Raji (cell line): Measurements from ENCODE around the gene TBC1D4.

ENCODE experiments used
- POLR2A ChIP-seq: IDR thresholded peaks from 2 replicates; pipeline ENCODE4 v1.6.1; 2011; ENCODE audit warnings: low read depth, low read length, control low read depth; ENCODE audit not compliant: insufficient read depth

The TBC1D4 gene

DNA sequence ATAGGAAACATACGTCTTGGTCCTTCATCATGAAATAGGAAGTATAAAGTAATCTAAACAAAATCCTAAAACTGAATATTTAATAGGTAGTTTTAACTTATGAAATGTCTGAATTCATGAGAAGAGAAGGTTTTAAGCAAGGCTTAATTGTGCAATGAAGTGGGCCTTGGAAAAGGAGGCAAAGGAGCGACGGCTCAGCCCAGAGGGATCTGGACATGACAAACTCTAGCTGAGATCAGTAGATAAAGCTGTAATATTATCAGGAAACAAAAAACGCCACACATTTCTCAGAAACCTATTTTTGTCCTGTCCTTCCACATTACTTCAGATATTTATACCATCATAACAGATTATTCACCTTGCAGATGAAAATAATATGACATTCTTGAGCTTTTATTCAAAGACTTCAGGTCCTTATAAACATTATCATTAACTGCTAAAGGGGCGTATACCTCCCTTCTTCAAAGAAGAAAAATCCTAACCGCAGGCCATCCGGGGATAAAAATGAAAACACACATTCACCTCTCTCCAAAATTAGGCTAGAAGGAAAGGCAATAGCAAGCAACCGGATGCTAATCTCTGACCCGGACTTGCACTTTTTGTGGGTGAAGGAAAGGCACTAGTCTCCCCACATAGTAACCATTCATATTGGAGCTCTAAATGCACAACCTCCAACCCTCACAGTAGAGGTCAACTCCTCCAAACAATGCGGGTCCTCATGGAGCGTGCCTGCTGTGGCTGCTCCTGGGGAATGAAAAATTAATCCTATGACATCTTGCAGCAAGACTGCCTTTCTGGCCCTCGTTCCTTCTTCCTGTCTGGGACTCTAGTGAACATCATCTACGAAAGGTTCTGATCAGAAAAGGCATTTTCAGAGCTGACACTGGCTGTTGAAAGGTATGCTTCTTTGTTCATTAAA lies 108.8 kb downstream of the TBC1D4 start:
- no peak for TF ChIP-seq POLR2A

DNA sequence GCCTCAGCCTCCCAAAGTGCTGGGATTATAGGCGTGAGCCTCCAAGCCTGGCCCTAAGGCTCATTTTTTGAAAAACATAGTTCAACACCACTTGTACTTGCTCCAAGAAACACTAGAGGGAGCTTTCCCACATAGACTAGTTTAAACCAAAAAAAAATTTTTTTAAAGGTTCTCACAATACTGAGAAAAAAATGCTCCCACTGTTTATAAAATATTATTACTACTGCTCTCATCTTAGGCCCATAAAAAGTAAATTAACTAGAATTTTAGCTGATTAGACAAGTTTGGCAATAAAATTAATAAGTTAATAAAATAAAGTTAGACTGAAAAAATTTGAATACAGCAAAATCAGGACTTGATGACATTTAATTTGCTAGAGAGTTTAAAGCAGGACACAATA lies 109.5 kb downstream of the TBC1D4 start:
- TF ChIP-seq POLR2A = no peak

DNA sequence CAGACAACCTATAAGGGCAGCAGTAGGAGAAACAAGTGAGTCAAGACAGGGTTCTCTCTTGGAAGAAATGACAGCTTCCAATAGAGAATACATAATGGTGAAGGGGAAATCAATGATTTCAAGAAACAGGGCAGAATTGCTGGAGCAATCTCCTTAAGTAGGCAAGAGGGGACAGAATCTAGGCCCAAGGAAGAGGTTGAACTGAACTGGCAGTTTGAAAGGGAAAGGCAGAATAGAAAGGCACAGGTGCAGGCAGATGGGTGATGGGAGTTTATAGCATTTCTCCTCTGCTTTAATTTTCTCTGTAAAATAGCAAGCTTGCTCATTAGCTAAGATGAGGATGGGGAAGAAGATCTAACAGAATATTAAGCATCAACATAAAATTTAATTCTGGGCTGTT lies 110.8 kb downstream of the TBC1D4 start:
- TF ChIP-seq POLR2A = no peak

DNA sequence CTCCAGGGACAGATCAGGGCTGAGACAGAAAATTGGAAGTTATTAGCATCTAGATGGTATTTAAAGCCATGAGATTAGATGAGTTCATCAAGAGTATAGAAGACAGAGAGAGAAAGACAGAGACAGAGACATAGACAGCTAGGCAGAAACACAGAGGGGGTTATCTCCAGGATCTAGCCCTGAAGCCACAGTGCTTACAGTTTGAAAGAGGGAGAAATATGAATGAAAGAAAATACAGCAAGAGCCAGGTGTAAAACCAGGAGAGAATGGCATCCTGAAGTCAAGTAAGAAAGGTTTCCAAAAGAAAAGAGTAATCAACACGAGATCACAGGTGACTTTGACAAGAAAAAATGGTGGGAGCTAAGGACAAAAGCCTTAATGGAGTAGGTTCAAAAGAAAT lies 111.2 kb downstream of the TBC1D4 start:
- TF ChIP-seq POLR2A = no peak

DNA sequence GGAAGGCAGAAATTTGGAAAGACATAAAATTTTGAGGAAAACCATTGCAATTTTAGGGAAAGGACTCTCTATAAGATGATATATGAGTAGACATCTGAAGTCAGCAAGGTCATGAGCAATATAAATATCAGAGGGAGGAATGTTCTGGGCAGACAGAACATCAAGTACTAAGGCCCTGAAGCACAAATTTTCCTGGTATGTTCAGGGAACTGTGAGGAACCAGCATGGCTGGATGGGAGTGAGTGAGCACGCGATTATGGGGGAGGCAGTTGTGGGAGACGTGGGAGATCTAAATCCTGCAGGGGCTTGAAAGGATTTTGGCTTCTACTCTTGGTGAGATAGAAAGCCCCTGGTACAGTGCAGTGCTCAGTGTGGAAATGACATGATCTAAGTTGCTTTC lies 112.0 kb downstream of the TBC1D4 start:
- no peak for TF ChIP-seq POLR2A

DNA sequence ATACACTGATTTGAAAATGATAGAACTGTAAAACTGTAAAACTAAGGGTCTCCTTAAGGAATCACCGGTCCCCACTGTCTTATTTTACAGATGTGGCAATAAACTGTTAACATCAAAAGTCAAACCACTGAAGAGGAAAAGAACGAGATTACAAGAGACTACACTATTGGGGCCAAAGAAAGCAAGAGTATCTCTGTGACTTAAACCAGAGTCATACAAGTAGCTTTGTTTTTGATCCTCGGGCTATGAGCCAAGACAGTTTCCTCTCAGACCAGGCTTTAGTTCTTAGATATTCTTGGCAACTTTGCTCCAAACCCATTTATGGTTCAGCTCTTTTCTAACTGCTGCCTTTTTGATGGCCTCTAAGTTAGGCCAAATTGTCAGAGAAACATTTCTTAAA lies 113.8 kb downstream of the TBC1D4 start:
- no peak for TF ChIP-seq POLR2A

DNA sequence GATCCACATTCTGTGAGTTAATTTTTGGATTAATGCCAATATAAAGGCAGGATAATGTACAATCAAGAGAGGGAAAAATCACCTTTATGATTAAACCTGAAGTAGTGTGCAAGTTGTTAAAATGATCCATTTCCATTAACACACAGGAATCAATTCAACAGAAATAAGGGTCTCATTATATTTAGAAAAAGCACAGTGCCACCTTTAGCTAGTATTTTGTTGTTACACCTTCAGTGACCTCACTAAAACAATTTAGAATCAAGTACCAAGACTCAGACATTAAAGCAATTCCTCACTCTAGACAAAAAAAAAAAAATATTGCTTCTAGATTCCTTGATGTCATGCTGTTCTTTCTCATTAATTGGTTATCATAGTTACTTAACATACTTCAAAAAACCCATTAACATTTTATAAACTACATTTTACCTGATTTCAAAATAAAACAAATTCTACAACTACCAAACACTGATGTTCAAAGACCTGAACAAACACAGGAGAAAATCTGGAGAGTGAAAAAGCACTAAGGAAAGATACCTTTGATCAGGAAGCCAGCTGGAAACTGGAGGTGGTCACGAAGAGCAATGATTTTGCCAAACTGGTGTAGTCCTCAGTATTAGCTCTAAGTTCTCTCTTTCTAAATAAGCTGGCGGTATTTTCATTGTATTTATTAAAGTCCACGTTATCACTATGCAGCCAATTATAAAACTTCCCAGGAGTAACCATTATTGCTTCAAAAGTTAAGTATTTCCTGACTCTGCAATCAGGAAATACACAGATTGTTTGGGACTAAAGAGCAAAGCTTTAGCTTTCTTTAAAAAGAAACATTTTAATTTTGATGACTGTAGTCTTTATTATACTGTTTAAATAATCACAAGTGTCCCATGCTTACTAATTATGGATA lies 115.3 kb downstream of the TBC1D4 start:
- no peak for TF ChIP-seq POLR2A

DNA sequence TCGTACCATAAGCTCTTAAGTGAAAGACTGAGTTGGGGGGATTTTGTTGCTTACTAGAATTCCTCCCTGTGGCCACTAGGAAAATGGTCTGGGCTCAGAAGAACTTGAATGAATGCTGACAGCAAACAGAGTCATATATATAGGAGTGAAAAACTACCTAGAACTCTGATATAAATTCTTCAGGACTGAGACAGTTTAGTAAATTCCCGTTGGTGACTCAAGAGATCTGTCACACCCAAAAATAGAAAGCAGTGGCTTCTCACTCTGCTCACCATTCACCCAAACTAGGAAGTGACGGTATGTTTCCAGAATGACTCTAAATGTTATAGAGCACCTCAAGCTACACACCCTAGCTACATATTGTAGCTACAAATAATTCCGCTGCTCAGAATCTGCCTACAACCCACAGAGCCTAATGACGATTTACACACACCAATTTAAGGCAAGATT lies 116.2 kb downstream of the TBC1D4 start:
- no peak for TF ChIP-seq POLR2A

DNA sequence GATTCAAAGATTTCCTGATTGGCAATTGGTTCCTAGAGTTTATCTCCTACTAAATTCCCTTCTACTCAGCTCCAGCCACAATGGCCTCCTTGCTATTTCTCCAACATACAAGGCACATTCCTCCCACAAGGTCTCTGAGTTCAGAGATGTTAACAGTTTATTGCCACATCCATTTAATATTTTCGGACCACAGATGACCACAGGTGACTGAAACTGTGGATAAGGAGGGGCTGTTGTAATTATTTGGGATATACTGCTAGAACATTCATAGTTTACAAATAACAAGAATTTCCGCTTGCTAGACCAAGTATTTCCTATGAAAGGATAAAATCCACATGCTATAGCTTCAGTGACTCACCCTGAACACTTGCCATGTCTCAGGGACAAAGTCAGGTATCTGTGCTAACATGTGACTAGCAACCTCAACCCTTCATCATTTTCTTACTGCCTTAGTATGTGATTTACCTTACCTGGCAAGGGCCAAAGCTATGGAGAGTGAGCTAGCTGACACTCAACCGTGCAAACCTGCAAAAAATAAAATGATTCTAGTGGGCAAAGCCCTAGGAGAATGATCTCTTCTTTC lies 117.7 kb downstream of the TBC1D4 start:
- TF ChIP-seq POLR2A = no peak

DNA sequence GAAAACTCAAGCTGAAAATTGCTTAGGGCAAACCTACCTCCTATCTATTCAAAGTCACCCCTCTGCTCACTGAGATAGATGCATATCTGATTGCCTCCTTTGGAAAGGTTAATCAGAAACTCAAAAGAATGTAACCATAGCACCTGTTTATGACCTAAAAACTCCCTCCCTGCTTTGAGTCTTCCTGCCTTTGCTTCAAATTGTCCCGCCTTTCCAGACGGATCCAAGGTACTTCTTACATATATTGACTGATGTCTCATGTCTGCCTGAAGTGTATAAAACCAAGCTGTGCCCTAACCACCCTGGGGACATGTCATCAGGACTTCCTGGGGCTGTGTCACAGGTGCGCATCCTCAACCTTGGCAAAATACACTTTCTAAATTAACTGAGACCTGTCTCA lies 118.6 kb downstream of the TBC1D4 start:
- TF ChIP-seq POLR2A = no peak

DNA sequence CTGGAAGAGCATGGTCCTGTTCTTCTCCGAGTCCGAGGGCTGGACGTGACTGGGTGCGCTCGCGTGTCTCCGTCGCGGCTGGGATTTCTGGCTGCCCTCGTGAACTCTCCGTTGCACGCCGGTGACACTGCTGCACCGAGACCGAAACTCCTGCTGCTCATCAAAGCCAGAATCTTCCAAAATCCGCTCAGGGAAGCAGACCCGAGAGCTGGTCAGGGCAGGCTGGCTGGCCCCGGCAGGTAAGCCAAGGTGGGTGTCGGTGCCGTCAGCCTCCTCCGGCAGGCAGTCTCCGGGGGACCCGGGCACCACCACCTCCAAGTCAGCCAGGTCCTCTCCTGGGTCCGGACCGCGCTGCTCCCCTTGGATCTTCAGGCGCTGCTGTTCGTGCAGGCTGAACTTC lies 119.9 kb downstream of the TBC1D4 start:
- no peak for TF ChIP-seq POLR2A

DNA sequence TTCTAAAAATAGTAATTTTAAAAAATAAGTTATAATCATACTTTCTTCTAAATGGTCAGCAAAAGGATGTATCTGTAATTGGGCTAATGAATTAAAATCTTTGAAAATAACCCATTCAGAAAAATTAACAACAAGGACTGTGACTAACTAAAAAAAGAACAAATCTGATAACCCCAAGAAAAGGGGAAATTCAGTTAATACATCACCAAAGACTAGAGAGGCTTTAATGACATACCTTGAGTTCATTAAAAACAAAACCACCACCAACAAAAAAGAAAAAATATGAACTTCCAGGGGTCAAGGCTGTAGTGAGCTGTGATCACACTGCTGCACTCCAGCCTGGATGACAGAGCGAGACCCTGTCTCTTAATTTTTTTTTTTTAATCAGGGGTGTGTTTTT lies 121.8 kb downstream of the TBC1D4 start:
- TF ChIP-seq POLR2A = no peak

DNA sequence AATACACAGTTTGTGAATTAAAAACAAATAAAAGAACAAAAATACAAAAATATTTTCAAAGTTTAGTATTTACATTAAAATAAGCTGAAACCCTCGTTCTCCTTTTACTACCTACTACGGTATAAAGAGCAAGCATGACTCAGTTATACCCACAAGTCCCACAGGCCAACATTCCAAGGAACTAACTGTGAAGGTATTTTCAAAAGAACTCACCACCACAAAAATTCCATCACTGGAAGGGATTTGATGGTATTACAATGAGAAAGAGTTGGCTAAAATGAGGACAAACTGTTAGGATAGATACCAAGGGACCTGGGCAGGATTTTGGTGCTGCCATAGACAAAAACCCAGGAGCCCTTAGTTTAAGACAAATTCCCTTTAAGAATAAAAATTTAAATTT lies 122.7 kb downstream of the TBC1D4 start:
- no peak for TF ChIP-seq POLR2A

DNA sequence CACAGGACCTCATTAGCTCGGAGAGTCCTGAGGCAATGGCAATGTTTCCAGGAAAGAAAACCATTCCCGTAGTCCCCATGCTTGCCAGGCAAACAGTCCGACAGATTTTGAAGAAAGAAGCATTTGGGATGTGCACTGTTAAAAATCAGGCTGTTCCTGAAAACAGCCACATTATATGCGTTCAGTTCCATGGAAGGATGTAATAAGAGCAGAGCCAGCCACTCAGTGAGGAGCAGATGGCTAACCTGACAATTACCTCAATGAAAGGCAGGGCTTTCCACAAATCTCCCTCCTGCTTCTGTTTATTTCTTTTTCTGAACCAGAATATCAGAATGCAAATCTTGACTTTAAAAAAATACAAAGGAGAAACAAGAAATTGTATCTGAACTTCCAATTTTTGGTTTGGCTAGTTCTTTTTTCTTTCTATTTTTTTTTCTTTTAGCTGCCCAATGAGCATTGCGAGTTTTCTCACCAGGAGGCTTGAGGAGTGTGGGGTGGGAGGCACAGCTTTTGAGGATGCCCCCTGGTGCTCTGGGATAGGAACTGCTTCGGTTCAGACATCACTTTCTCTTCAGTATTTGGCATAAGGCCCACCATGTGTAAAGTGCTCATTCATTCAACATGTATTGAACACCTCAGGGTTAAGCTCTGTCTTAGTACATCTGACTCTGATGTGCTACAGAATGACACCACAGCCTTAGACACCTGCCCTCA lies 124.2 kb downstream of the TBC1D4 start:
- no peak for TF ChIP-seq POLR2A

DNA sequence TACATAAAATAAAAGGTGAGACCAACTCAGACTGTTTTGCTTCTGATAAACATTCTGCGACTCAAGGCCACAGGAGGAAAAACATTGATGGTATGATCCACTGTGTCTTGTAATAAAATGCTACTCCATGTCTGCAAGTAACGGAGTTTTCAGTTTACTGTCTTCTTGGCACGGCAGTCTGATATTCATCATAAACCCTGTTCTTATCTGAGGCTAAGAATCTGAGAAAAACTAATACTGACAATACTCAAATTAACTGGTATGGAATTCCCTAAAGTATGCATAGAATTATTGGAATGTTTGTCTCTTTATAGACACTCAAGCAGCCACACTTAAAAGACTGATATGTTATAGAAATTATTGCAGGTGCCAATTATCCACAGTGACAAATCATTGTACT lies 125.5 kb downstream of the TBC1D4 start:
- no peak for TF ChIP-seq POLR2A
